ENCODE results near the gene WTIP. TPM values are rescaled to one million over a fixed set of nuclear protein-coding genes. Genes with fewer than 3 reads are reported as not detected.

WTIP gene
- total RNA-seq (2016; rRNA removed; fragmentation: Illumina TruSeq; extraction: Trizol) (9.0 and 15.0 TPM in 2 replicates), polyA plus RNA-seq (2011; rRNA removed) (18.1 and 20.9 TPM in 2 replicates), polyA minus RNA-seq (2011; rRNA and poly(A)+ RNA removed; ENCODE audit: low replicate concordance) (3.6 and 41.2 TPM in 2 replicates), Bru-seq, nascent RNA (percentile 51 among the genes with signal in this experiment), BruChase-seq, experiment 1, labeled RNA remaining after a 6-hour chase (percentile 54 among the genes with signal in this experiment), BruChase-seq, experiment 2, labeled RNA remaining after a 2-hour chase (percentile 53 among the genes with signal in this experiment)
- 12.3 and 12.5 TPM in 2 replicates for total RNA-seq (2016; cell fraction: cytosol; rRNA removed; fragmentation: Illumina TruSeq; extraction: Trizol; ENCODE audit: low read depth)
- 7.6 and 12.6 TPM in 2 replicates for total RNA-seq (2016; cell fraction: insoluble cytoplasmic fraction; rRNA removed; fragmentation: Illumina TruSeq; extraction: Trizol)
- 23.0 and 32.2 TPM in 2 replicates for total RNA-seq (2016; cell fraction: membrane; rRNA removed; fragmentation: Illumina TruSeq; extraction: Trizol)
- 6.1 and 7.1 TPM in 2 replicates for total RNA-seq (2016; cell fraction: nucleus; rRNA removed; fragmentation: Illumina TruSeq; extraction: Trizol)
- polyA plus RNA-seq (2011; cell fraction: cytosol; rRNA removed): 13.7 and 18.9 TPM in 2 replicates
- polyA plus RNA-seq (2011; cell fraction: nucleus; rRNA removed): 11.0 and 12.4 TPM in 2 replicates
- polyA plus RNA-seq (2012): 6.7 and 12.4 TPM in 2 replicates
- 9.0 and 11.1 TPM in 2 replicates for polyA plus RNA-seq (2016; cell fraction: cytosol; fragmentation: Illumina TruSeq; extraction: Trizol; ENCODE audit: low read depth)
- 7.0 and 8.8 TPM in 2 replicates for polyA plus RNA-seq (2016; cell fraction: insoluble cytoplasmic fraction; fragmentation: Illumina TruSeq; extraction: Trizol; ENCODE audit: low read depth)
- polyA plus RNA-seq (2016; cell fraction: membrane; fragmentation: Illumina TruSeq; extraction: Trizol; ENCODE audit: low read depth): 18.0 and 20.4 TPM in 2 replicates
- polyA plus RNA-seq (2016; cell fraction: nucleus; fragmentation: Illumina TruSeq; extraction: Trizol; ENCODE audit: insufficient read depth, low read depth): 7.5 and 9.5 TPM in 2 replicates
- polyA minus RNA-seq (2011; cell fraction: cytosol; rRNA and poly(A)+ RNA removed): 11.4 and 11.8 TPM in 2 replicates
- polyA minus RNA-seq (2011; cell fraction: nucleus; rRNA and poly(A)+ RNA removed): 2.4 and 5.6 TPM in 2 replicates
- long read RNA-seq, experiment 1, partial matches to known transcripts: 0 of 1 reads
- long read RNA-seq, experiment 1, other reads (novel, unspliced or antisense): 1 of 1 reads
- long read RNA-seq, experiment 2, full-length matches to known transcripts: 31 of 54 reads
- long read RNA-seq, experiment 2, partial matches to known transcripts: 6 of 54 reads
- long read RNA-seq, experiment 2, other reads (novel, unspliced or antisense): 17 of 54 reads

- no peaks in the 10 kb centered on the region for H3K27me3 ChIP-seq (ENCODE audit: control insufficient read depth in 1 of 2, insufficient read depth in 2 of 2, low read length in 2 of 2)
- POLR2A ChIA-PET: interaction anchor here (0.8 to 1.3 kb wide), 2 partner anchors 24 to 122 kb away, joined by 3 read pairs; no protein-coding TSS in a partner anchor
- 16% methylated on average over 34 of the region's 95 CpGs for WGBS (ENCODE audit: low lambda C conversion rate)
- no peaks in the 10 kb centered on the region for H3K9me3 ChIP-seq (ENCODE audit: low read length)
- in situ Hi-C loops (cut with HindIII; ENCODE audit: extremely low pct_ligation_motif_present, low pct_unique_long_range_greater_than_20kb) (no loop called here), intact Hi-C loops (cut with micrococcal nuclease; ENCODE audit: unreplicated experiment) (no loop called here)
- peaks cover 2% of the 10 kb centered on the region for H3K79me2 ChIP-seq (ENCODE audit: insufficient read depth, low read length)
- 0 out of 2 replicates have a peak, but pooled peaks cover 2% of the 10 kb centered on the region for H4K20me1 ChIP-seq (ENCODE audit: insufficient read depth, low read length)
- no TSS peak for BruUV-seq (replicated peaks)
- H3K4me2 ChIP-seq (ENCODE audit: low read depth, low read length): peak within 1 kb of the TSS; percentile 88
- no peaks in the 10 kb centered on the region for H3K36me3 ChIP-seq (replicated peaks in 1 of 2; ENCODE audit: control insufficient read depth in 1 of 2, insufficient read depth in 2 of 2, low read length in 2 of 2)
- no peak for FAIRE-seq
- no peak within 1 kb of the TSS for H2AFZ ChIP-seq (ENCODE audit: low read length)
- CTCF ChIA-PET (ENCODE audit: low intra/inter-chr PET ratio, low total read pairs): interaction anchor here (1.1 kb wide), 1 partner anchor 20 kb away, joined by 3 read pairs; no protein-coding TSS in a partner anchor
- ATAC-seq: peak; percentile 82
- H3K9ac ChIP-seq (ENCODE audit: insufficient read depth, low read depth, low read length): peak within 1 kb of the TSS; percentile 66
- H3K4me3 ChIP-seq (replicated peaks in 1 of 3; ENCODE audit: insufficient read depth in 1 of 3, low read depth in 2 of 3, low read length in 3 of 3): peak within 1 kb of the TSS; percentile 59 to 76 (median 75)
- H3K27ac ChIP-seq (ENCODE audit: extremely low read length, insufficient read depth, low read length): no peak within 1 kb of the TSS
- peak; percentile 62 for DNase-seq (ENCODE audit: low spot score)
- H3K4me1 ChIP-seq (ENCODE audit: insufficient read depth, low read length): peaks cover 24% of the 10 kb centered on the region
- TF ChIP-seq SP5 (CRISPR knock-in tag; IDR thresholded peaks at IDR 0.05; ENCODE audit: borderline replicate concordance, low read depth) (peak; percentile 59), TOE1 (CRISPR knock-in tag; IDR thresholded peaks at IDR 0.05) (no peak), ZSCAN31 (CRISPR knock-in tag; IDR thresholded peaks at IDR 0.05; ENCODE audit: low read depth) (peak; percentile 63; the same call in 1 of the 2 replicates), MIER3 (CRISPR knock-in tag; IDR thresholded peaks at IDR 0.05; ENCODE audit: borderline replicate concordance) (no peak), CC2D1A (CRISPR knock-in tag; IDR thresholded peaks at IDR 0.05) (no peak), ISX (CRISPR knock-in tag; conservative IDR thresholded peaks at IDR 0.05) (no peak), CCDC6 (CRISPR knock-in tag; IDR thresholded peaks at IDR 0.05) (peak; percentile 12; the same call in 1 of the 2 replicates), ATF7 (IDR thresholded peaks at IDR 0.05) (no peak), ATF7 (CRISPR knock-in tag; IDR thresholded peaks at IDR 0.05) (no peak), ZNF343 (CRISPR knock-in tag; IDR thresholded peaks at IDR 0.05) (no peak)
- TF ChIP-seq, protein P1, sequence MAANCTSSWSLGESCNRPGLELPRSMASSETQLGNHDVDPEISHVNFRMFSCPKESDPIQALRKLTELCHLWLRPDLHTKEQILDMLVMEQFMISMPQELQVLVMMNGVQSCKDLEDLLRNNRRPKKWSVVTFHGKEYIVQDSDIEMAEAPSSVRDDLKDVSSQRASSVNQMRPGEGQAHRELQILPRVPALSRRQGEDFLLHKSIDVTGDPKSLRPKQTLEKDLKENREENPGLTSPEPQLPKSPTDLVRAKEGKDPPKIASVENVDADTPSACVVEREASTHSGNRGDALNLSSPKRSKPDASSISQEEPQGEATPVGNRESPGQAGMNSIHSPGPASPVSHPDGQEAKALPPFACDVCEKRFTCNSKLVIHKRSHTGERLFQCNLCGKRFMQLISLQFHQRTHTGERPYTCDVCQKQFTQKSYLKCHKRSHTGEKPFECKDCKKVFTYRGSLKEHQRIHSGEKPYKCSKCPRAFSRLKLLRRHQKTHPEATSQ (CRISPR knock-in tag; IDR thresholded peaks at IDR 0.05; ENCODE audit: borderline replicate concordance): no peak
- TF ChIP-seq, protein P2, sequence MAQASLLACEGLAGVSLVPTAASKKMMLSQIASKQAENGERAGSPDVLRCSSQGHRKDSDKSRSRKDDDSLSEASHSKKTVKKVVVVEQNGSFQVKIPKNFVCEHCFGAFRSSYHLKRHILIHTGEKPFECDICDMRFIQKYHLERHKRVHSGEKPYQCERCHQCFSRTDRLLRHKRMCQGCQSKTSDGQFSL (CRISPR knock-in tag; IDR thresholded peaks at IDR 0.05): peak; percentile 70; the same call in 1 of the 2 replicates
- TF ChIP-seq, protein P3, sequence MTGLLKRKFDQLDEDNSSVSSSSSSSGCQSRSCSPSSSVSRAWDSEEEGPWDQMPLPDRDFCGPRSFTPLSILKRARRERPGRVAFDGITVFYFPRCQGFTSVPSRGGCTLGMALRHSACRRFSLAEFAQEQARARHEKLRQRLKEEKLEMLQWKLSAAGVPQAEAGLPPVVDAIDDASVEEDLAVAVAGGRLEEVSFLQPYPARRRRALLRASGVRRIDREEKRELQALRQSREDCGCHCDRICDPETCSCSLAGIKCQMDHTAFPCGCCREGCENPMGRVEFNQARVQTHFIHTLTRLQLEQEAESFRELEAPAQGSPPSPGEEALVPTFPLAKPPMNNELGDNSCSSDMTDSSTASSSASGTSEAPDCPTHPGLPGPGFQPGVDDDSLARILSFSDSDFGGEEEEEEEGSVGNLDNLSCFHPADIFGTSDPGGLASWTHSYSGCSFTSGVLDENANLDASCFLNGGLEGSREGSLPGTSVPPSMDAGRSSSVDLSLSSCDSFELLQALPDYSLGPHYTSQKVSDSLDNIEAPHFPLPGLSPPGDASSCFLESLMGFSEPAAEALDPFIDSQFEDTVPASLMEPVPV (CRISPR knock-in tag; IDR thresholded peaks at IDR 0.05): 0 out of 2 replicates have a peak, but pooled peaks have one; percentile 63
- TF ChIP-seq, protein P4, sequence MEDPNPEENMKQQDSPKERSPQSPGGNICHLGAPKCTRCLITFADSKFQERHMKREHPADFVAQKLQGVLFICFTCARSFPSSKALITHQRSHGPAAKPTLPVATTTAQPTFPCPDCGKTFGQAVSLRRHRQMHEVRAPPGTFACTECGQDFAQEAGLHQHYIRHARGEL (CRISPR knock-in tag; IDR thresholded peaks at IDR 0.05): no peak
Measured at GRCh38 chr19:34480971-34481841, at the start of gene WTIP. TSS of gene WTIP (plus strand) at chr19:34481758. CDS start at chr19:34481975, 217 bp downstream.
